H1 (cell line): ENCODE data around the gene P3H2.

Experiments used
- CTCF ChIP-seq, 3 experiments: IDR thresholded peaks; 1 replicate in 2 of 3; 2 replicates in 1 of 3; pipeline versions ENCODE4 v1.5.1 to v1.6.1; 2011; ENCODE audit warnings: low read length in 3 of 3, mild to moderate bottlenecking in 3 of 3, inconsistent platforms in 2 of 3, low read depth in 1 of 3, moderate library complexity in 1 of 3; ENCODE audit not compliant: insufficient read depth in 1 of 3; ENCODE audit errors: control extremely low read depth in 1 of 3
- EZH2 ChIP-seq: fragments of 200-600 bp; sonication (generic); IDR thresholded peaks from 2 replicates; pipeline ENCODE4 v1.7.1; 2012; ENCODE audit warnings: low read depth, mild to moderate bottlenecking, moderate library complexity, low read length, inconsistent platforms; ENCODE audit not compliant: severe bottlenecking
- JUN ChIP-seq: IDR thresholded peaks from 2 replicates; pipeline ENCODE4 v1.6.1; 2011; ENCODE audit warnings: low read depth, mild to moderate bottlenecking, improper control_type of control experiment, low read length
- KDM5A ChIP-seq: fragments of 200-600 bp; IDR thresholded peaks from 2 replicates; pipeline ENCODE4 v1.7.1; 2012; ENCODE audit warnings: mild to moderate bottlenecking, low read length, inconsistent platforms, mixed read lengths
- POLR2A ChIP-seq, 2 experiments: IDR thresholded peaks; 1 replicate in 1 of 2; 2 replicates in 1 of 2; pipeline ENCODE4 v1.6.1; 2011; ENCODE audit warnings: low read depth in 2 of 2, low read length in 2 of 2, mild to moderate bottlenecking in 2 of 2; ENCODE audit errors: control extremely low read depth in 1 of 2

GRCh38 chr3:190038050-190038933 lies 82.4 kb downstream of the P3H2 start:
- TF ChIP-seq CTCF (IDR thresholded peaks at IDR 0.05; ENCODE audit: control extremely low read depth in 1 of 3, insufficient read depth in 1 of 3, low read depth in 1 of 3, low read length in 3 of 3) (no peak), JUN (no peak), POLR2A (IDR thresholded peaks at IDR 0.05; ENCODE audit: control extremely low read depth in 1 of 2, low read depth in 2 of 2, low read length in 2 of 2) (no peak), EZH2 (no peak), KDM5A (no peak)
